Activated CD4-positive, alpha-beta T cell treated with anti-CD3 and anti-CD28 coated beads for 24 hours (primary cell): Measurements from ENCODE around the gene SGTA.

Experiments used
- DNase-seq, 2 donors: peaks; one replicate each; pipeline ENCODE4 v3.0.0-alpha.2; 2020; ENCODE audit warnings: low read depth in 2 of 2

Gene SGTA

DNA sequence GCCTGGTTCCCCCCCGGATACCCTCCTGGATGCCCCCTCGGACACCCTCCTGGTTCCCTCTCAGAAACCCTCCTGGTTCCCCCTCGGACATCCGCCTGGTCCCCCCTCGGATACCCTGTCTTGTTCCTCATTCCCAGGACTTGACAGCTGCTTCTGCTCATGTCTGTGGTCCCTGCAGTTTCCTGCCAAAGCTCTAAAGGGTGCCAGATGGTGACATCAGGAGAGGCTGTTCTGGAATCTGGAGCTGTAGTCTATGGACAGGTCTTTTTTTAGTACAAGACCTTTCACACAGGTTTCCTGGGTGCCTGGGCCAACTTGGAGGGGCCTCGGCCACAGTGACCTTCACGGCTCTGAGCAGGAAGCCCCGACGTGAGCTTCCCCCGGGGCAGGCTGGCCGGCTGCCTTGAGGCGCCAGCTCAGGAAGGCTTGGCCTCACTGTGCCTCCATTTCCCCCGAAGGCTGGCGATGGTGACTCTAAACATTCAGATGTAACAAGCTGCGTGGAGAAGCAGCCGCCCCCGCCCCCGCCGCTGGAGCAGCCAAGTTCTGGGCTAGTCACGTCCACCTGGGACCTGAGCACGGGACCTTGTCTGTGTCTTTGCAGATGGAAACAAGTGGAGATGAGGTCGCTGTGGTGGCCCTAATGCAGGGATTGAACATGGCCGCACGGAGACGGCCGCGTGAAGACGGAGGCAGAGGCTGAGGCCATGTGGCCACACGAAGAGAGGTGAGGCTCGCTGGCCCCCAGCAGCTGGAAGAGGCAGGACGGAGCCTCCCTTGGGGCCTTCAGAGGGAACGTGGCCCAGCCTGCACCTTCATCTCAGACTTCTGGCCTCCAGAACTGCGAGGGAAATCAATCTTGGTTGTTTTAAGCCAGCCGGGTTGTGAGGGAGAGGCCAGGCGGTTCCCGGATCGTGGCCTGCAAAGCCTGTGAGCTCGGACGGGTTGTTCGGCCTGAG, 12.7 kb downstream of the SGTA start:
- DNase-seq = no peak

DNA sequence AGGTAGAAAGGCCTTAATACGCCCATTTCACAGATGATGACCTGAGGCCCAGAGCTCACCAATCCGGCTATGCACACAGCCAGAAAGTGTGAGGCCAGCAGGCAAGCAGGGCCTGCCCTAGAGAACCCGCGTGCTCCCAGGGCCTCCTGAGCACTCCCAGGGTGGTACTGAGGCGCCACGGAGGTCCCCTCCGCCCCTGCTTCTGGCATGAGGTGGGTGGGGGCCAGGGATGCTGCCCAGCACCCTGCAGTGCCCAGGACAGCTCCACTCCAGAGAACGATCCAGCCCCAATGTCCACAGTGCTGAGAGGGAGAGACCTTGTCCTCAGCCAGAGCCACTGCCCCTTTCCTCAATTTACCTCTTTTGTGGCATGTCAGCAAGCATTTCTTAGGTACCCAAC, 13.9 kb downstream of the SGTA start:
- no peak for DNase-seq

DNA sequence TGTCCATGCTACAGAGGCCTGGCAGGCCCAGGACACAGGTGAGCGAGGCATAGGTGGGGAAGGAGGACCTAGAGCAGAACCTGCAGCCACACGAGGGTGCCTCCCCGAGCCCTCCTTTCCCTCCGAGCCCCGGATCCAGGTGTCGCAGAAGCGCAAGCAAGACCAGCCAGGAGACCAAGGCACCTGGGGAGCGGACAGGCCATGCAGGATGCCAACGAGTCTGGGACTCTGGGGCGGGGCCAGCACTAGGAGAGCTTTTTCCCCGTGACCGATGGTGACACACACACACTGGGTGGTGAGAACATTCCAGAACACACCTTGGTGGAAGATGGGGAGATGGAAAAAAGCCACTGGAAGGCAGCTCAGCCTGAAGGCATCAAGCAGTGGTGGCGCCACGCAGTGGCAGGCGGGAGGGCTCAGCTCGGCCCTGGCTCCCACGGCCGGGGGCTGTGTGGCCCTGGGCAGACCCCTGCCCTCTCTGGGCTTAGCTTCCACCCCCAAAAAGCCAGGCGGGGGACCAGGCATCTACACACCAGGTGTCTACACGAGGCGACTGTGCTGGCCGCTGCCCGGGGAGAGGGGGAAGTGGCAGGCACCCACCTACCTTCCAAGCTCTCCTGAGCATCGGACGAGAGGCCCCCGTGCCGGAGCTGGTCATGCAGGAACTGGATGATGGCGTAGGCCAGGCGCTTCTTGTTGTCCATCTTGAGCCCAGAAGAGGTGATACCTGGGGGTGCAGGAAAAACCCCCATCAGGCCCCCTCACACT, 14.5 kb downstream of the SGTA start:
- DNase-seq = no peak

DNA sequence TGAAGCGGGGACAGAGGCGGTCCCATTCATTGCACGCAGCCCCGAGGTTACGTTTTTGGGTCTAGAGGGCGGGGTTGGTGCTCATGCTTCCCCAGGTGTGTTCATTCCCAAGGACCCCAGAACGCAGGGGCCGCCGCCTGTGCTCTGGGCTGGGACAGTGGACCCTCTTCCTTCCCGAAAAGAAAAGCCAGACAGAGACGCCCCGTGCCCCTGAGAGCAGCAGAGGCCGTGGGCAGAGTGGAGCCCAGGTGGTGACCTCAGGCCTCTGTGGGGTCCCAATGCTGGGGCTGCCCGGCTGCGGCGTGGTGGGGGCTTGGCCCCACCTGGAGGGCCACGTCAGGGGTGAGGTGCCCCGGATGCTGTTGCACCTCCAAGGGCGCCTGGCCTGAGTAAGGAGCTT, 15.4 kb downstream of the SGTA start:
- DNase-seq = no peak

DNA sequence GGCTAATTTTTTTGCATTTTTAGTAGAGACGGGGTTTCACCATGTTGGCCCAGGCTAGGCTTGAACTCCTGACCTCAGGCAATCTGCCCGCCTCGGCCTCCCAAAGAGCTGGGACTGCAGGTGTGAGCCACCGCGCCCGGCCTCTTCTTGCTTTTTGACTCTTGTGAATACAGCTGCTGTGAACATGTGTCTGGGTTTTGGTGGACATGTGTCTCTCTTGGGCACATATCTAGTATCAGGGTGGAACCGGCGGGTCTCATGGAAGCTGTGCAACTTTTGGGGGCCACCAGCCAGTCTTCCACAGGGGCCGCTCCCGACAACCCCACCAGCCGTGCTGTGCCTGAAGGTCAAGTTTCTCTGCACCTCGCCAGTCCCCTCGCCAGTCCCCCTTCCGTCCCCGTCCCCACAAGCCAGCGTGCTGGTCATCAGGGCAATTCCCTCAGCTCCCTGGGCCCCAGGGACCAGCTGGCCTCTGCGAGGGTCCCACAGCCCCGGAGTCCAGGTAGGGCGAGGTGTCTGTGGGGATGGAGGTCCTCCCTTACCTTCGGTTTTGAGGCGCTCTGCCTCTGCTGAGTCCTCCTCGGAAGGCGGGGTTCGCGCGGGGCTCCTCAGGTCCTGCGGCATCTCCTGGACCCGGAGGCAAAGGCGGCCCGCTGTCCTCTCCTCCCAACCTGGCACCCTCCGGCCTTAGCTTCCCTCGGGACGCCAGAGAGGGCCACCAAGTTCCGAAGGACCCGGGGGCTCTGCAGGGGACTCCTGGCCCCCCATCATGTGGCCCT, 16.3 kb downstream of the SGTA start:
- DNase-seq = no peak

DNA sequence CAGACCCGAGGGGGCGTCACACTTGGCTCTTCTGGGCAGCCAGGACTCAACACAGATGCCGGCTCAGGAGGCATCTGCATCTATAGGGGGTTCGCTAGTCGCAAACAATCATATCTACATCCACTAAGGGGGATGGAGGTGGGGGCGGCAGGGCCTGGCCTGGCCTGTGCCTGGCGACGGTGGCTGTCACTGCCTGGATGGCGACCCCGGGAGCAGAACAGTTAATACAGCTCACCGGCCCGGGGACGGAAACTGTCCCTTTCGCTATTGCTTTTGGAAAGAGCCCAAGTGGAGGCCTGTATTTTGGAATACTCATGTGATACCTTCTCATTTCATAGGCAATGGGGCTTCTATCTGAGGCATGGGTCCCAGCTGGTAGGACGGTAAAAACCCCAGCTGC, 17.7 kb downstream of the SGTA start:
- no peak for DNase-seq

DNA sequence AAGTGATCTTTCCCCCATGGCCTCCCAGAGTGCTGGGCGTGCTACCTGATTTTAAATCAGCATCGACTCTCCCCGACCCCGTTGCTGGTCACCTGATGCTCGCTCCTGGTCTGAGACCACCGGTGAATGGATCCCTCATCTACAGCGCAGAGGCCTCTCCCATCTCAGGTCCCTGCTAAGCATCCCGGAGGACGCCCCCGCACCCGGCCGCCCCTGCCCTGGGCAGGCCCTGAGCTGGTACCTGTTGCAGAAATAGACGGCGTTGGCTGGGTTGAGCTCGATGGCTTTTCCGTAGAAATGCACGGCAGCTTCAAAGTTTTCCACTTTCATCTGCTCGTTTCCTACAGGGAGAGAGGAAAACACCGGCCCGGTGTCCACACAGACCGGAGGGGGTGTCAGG, 18.1 kb downstream of the SGTA start:
- no peak for DNase-seq

DNA sequence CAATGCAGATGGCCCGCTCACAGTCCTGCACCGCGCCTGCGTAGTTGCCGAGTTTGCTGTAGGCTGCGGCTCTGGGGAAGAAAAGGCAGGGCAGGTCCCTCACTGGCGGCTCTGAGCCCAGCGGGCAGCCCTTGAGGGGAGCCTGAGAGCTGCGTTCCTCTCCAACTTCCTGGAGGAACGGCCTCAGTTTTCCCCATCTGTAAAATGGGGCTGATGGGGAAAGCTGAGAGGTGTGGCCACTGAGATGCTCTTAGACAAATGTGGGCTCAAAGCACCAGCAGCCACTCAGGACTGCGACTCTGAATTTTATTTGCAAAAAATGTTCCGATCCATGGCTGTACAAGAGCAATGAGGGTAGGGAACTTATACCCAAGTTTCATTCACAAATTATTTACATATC, 19.4 kb downstream of the SGTA start:
- DNase-seq = no peak

DNA sequence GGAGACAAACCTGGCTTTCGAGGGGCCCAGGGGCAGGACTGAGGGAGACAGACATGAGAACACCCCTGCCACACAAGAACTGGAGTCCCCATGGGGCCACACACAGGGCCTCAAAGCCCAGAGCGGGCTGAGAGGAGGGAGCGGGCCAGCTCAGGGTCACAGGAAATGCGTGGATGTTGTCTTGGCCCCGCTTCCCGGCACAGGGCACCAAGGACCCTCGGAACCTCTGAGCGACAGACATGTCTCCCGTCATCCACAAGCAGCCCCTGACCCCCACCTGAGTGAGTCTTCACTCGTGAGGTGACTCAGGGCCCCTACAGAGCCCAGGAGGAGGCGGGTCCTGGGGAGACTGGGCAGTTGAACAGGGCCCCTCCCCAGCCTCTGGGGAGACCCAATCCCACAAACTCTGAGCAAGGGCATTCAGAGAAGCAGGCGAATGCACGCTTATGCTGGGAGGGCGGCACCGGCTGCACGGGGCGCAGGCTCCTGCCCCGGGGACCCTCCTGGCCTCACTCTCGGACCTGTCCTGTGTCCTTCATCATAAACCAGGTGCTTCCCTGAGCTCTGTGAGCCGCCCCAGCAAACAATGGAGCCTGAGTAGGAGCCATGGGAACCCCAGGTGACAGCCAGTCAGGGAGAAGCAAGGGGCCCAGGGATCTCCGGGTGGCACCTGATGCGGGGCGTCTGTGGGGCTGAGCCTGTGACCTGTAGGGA, 20.1 kb downstream of the SGTA start:
- DNase-seq = no peak

DNA sequence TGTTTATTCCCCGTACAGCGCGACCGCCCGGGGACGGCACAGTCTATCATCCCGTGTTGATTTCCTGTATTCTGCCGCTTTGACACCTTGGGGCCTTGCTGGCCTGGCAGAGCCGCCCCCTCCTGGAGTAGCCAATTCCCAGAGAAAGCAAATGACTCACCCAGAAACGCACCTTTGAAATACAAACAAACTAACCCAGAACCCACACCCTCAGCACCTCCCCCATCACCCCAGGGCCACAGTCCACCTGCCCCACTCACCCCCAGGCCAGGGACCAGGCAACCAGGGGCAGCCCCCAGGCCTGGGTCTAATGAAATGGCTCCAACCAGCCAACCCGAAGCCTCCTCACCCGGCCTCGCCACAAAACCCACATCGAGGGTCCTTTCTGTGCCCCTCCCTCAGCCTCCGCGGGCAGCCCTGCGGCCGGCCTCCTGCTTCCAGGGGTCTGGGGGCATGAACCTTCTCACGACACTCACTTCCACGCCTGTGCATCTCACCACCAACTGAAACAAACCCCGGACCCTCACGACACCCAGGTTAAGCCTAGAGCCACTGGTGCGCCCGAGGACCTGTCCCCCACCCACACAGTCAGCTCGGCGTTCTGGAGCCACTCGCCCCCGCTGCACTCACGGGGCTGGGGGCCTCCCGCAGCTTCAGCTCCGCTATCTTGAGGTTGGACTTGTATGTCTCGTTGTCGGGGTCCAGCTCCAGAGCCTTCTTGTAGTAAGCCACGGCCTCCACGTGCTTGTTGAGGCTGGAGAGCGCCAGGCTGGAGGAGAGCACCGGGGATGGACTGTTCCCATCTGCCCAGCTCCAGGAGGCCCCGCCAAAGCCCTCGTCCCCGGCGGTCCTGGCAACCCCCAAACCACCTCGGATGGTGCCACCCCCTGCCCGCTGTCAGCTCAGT, 20.9 kb downstream of the SGTA start:
- no peak for DNase-seq

DNA sequence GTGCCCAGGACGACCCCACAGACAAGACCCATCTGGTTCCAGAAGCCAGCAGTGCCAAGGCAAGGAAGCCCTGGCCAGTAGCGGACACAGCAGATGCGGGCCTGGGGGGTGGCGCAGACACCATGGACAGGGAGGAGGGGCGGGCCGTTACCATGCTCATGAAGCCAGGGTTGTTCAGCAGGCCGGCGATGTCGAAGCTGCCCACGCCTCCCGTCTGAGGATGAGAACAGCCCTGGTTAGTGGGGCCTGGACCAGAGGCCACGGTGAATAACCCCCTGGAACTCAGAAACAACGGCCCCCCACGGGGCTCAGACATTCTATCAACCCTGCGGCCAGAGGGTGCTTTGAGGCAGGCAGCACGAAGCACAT, 21.8 kb downstream of the SGTA start:
- no peak for DNase-seq

DNA sequence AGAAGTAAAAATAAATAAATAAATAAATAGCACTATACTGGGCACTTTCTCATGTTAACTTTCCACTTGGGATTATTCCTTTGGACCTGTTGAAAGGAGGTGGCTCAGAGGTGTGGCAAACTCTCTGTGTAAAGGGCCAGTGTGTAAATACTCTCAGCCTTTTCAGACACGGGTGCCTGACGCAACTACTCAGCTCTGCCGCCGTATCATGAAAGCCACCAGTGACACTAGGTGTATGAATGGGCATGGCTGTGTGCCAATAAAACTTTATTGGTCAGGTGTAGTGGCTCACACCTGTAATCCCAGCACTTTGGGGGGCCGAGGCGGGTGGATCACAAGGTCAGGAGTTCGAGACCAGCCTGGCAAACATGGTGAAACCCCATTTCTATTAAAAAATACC, 23.1 kb downstream of the SGTA start:
- no peak for DNase-seq

DNA sequence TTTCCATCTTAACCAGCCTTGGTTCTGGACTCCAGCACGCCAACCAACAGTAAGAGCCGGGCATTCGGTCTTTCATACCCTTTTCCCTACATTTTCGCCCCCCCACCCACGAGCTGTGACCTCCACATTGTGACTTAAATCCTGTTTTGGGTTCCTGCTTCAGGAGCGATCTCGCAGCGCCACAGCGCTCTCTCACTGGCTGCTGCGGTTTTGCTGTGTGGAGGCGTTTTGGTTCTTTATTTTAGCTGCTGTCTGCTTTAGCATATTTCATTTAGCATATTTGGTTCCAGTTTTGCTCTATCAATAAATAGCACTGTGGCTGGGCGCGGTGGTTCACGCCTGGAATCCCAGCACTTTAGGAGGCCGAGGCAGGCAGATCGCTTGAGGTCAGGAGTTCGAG, 23.7 kb downstream of the SGTA start:
- no peak for DNase-seq

DNA sequence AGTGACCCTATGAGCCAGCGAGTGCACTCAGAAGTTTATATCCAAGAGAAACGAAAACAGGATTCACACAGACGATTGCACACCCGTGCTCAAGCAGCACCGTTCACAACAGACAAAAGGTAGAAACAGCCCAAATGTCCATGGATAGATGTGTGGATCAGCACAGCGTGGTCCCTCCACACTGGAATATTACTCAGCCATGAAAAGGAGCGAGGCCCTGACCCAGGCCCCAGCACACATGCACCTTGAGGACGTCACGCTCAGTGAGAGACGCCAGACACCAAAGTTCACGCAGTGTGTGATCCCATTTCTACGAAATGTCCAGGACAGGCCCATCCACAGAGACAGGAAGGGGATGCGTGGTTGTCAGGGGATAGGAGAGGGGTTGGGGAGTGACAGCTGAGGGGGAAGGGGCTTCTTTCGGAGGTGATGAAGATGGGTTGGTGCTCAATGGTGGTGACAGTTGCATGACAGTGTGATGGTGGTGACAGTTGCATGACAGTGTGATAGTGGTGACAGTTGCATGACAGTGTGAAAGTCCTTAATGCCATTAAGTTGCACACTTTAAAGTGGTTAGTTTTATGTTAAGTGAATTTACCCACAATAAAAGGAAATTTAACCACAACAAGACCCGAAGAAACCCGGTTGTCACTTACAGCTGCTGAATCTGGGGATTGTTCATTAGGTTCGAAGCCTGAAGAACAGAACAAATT, 24.3 kb downstream of the SGTA start:
- no peak for DNase-seq

DNA sequence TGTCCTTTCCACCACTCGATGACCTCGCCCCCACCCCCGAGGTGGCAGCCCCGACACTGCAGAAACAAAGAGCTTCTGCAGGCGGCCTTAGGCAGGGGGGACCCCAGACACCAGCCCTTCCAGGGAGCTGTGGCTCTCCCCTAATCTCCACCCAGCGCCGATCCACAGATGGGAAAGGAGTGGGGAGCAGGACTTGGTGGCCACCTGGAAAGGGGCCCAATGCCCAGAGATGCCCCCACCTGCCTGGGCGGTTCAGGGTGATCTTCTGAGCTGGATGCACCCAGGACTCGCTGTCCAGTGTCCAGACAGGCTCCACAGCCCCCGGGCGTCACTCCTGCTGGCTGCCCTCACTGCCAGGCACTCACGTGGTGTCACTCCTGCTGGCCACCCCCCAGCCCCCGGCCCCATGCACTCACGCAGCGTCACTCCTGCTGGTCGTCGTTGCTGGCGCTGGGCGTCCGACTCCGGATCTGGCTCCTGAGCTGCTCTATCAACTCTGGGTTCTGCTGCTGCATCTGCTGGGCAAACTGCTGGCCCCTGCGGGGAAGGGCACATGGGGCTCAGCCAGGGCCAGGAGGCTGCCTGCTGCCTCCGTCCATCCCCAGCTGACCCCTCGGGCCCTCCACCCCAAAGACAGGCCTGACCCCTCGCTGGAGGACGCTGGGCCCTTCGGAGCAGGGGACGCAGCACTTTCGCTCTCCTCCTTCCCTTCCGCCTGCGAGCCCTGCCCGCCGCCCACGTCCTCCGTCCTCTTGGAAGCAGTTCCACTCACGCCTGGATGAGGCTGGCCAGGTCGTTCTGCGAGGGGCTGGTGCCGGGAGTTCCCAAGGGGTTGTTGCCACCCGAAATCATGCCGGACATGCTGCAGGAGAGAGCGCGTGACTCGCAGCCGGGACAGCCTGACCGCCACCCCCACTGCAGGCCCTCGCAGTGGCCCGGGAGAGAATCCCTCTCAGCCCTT, 25.9 kb downstream of the SGTA start:
- no peak for DNase-seq

DNA sequence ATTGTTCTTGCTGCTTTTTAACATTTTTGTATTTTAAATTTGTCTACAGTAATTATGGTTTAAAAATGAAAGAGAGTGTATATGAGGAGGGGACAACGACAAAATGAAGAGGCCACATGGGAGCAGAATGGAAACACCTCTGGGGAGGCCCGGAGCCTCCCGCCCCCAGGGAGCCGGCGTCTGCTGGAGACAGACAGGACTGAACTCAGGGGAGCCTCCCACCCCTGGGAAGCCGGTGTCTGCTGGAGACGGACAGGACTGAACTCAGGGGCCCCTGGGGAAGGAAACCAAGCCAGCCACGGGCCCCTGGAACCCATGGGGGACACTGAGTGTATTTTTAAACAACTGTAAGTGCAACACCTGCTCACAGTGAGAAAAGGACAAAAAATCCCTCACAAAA, 26.6 kb downstream of the SGTA start:
- no peak for DNase-seq

DNA sequence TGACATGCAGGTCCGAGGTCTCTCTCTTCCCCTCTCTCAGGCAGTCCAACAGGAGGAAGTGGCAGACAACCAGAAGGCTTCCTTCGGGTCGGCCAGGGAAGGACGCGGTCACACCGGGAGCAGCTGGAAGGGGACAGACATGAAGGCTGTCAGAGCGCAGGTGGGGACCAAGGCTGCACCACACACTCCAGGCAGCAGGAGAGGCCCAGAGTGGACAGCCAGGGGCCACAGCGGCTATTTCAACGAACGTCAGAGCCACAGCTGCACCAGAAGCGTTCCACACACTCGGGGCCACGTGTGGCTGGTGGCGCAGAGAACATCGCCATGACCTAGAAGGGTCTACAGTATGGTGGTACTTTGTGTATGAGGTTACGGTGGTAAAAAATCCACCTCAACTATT, 27.3 kb downstream of the SGTA start:
- DNase-seq = no peak

DNA sequence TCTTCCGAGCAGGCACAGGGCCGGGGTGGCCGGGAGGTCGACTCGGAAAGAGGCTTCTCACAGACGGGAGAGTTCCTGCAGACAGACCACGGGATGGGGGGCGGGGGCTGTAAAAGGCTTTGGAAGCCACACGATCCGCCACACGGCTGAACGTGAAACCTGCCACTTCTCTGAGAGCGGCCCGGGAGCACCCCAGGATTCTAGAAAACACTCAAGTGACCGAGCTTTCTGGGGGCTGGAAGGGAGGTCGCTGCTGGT, 27.7 kb downstream of the SGTA start:
- DNase-seq = no peak
